CD4-positive, alpha-beta T cell treated with Interferon alpha-2 for 1 hour (primary cell): ENCODE results near the gene FUT8.

Experiments
- DNase-seq, 2 donors: peaks; one replicate each; pipeline ENCODE4 v3.0.0-alpha.2; 2020 to 2022

The FUT8 gene

GRCh38 chr14:65560340-65561027 is 148.0 kb downstream of the FUT8 start:
- DNase-seq: no peak

- DNase-seq: no peak
Measured at GRCh38 chr14:65564370-65564769, 151.8 kb downstream of the FUT8 start.

GRCh38 chr14:65565948-65566347 is 153.4 kb downstream of the FUT8 start:
- no peak for DNase-seq

- peak in 1 of 2 donors; percentile 5 for DNase-seq
Measured at GRCh38 chr14:65566820-65567522, 154.4 kb downstream of the FUT8 start.

- DNase-seq: no peak
Measured at GRCh38 chr14:65574611-65575010, 162.1 kb downstream of the FUT8 start.

GRCh38 chr14:65575389-65575788 is 162.9 kb downstream of the FUT8 start:
- no peak for DNase-seq

GRCh38 chr14:65580973-65581372 is 168.4 kb downstream of the FUT8 start:
- DNase-seq: no peak

- no peak for DNase-seq
Measured at GRCh38 chr14:65581378-65581777, 168.8 kb downstream of the FUT8 start.

- DNase-seq: no peak
Measured at GRCh38 chr14:65581799-65582198, 169.3 kb downstream of the FUT8 start.

GRCh38 chr14:65585216-65585615 is 172.7 kb downstream of the FUT8 start:
- DNase-seq: no peak

GRCh38 chr14:65588426-65589140 is 176.1 kb downstream of the FUT8 start:
- no peak for DNase-seq

- no peak for DNase-seq
Measured at GRCh38 chr14:65594153-65594881, 181.8 kb downstream of the FUT8 start.

- no peak for DNase-seq
Measured at GRCh38 chr14:65594882-65595237, 182.3 kb downstream of the FUT8 start.

GRCh38 chr14:65599375-65599774 is 186.8 kb downstream of the FUT8 start:
- DNase-seq: no peak

GRCh38 chr14:65600742-65601141 is 188.2 kb downstream of the FUT8 start:
- DNase-seq: no peak

GRCh38 chr14:65604535-65604934 is 192.0 kb downstream of the FUT8 start:
- no peak for DNase-seq

GRCh38 chr14:65604936-65605335 is 192.4 kb downstream of the FUT8 start:
- DNase-seq: no peak

- DNase-seq: no peak
Measured at GRCh38 chr14:65606460-65606859, 193.9 kb downstream of the FUT8 start.

GRCh38 chr14:65613131-65613650 is 200.7 kb downstream of the FUT8 start:
- no peak for DNase-seq

GRCh38 chr14:65618996-65619395 is 206.5 kb downstream of the FUT8 start:
- no peak for DNase-seq

GRCh38 chr14:65620195-65620594 is 207.7 kb downstream of the FUT8 start:
- DNase-seq: no peak

GRCh38 chr14:65622703-65623102 is 210.2 kb downstream of the FUT8 start:
- no peak for DNase-seq

- no peak for DNase-seq
Measured at GRCh38 chr14:65623759-65624158, 211.2 kb downstream of the FUT8 start.
